Effector memory CD8-positive, alpha-beta T cell (primary cell): ENCODE data around the gene PTGDS.
A peak's percentile ranks its signal among the peaks of the same experiment; 100 is the strongest.

Source experiments
- ATAC-seq: fragments of 150-1000 bp; cut with Tn5 transposase; replicated peaks from 2 replicates; pipeline ENCODE4 v1.10.0; 2021; ENCODE audit warnings: mild to moderate bottlenecking, moderate library complexity
- DNase-seq, 3 experiments: peaks; one replicate each; pipeline ENCODE4 v3.0.0; 2021
- H3K27ac Mint-ChIP-seq, 2 donors: one replicate each; pipeline ENCODE4 v1.8.0; 2022; ENCODE audit warnings: mild to moderate bottlenecking in 2 of 2, mixed read lengths in 2 of 2, moderate library complexity in 2 of 2
- H3K27me3 Mint-ChIP-seq, 2 donors: one replicate each; pipeline ENCODE4 v1.8.0; 2022; ENCODE audit warnings: mixed read lengths in 2 of 2
- H3K36me3 Mint-ChIP-seq: one replicate; pipeline ENCODE4 v1.8.0; 2022; ENCODE audit warnings: mild to moderate bottlenecking, moderate library complexity, mixed read lengths; ENCODE audit not compliant: insufficient read depth
- H3K4me1 Mint-ChIP-seq, 2 donors: one replicate each; pipeline ENCODE4 v1.8.0; 2022; ENCODE audit warnings: low read depth in 2 of 2, mixed read lengths in 2 of 2
- H3K4me3 Mint-ChIP-seq, 2 donors: one replicate each; pipeline ENCODE4 v1.8.0; 2022; ENCODE audit warnings: mild to moderate bottlenecking in 2 of 2, mixed read lengths in 2 of 2, moderate library complexity in 2 of 2
- H3K9me3 Mint-ChIP-seq, 2 donors: one replicate each; pipeline ENCODE4 v1.8.0; 2022; ENCODE audit warnings: mixed read lengths in 2 of 2

Gene PTGDS

DNA sequence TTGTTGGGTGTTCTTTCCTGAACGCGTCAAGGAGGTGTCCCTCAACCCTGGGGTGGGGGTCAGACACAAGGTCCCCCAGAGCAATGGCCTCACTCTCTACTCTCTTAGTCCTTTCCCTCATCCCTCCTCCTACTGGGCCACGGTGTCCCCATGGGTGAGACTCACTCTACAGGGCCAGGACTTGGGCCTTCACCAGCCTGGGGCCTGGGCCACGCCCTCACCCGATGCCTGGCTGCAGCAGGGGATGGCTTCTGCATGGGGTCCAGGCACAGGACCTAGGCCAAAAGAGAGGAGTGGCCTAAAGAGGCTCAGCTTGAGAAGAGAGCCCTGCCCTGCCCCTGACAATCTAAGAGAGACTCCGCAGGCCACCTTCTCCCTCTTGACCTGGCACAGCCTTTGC is 19.4 kb upstream of the PTGDS start:
- H3K36me3 Mint-ChIP-seq = peaks cover 5% of the 10 kb centered on the region
- H3K9me3 Mint-ChIP-seq = peaks cover 4 to 8% of the 10 kb centered on the region in 2 donors
- H3K27me3 Mint-ChIP-seq = no peaks in the 10 kb centered on the region
- peaks cover 44 to 52% of the 10 kb centered on the region in 2 donors for H3K4me1 Mint-ChIP-seq
- peak overlapping the region in 1 of 2 donors; percentile 79 for H3K4me3 Mint-ChIP-seq
- DNase-seq (no peak), ATAC-seq (no peak)
- H3K27ac Mint-ChIP-seq = peak overlapping the region in 1 of 2 donors; percentile 93

- H3K27ac Mint-ChIP-seq = peak overlapping the region; percentile 81 to 93
- peak overlapping the region in 1 of 2 donors; percentile 79 for H3K4me3 Mint-ChIP-seq
- H3K4me1 Mint-ChIP-seq = peaks cover 49 to 58% of the 10 kb centered on the region in 2 donors
Observed at GRCh38 chr9:136958473-136958872, 18.8 kb upstream of the PTGDS start.

GRCh38 chr9:136958898-136959850 is 18.1 kb upstream of the PTGDS start:
- peaks cover 4 to 8% of the 10 kb centered on the region in 2 donors for H3K9me3 Mint-ChIP-seq
- H3K27me3 Mint-ChIP-seq = no peaks in the 10 kb centered on the region
- H3K4me1 Mint-ChIP-seq = peaks cover 49 to 60% of the 10 kb centered on the region in 2 donors
- ATAC-seq (no peak), DNase-seq (no peak)
- H3K4me3 Mint-ChIP-seq = peak overlapping the region; percentile 75 to 79
- peaks cover 5% of the 10 kb centered on the region for H3K36me3 Mint-ChIP-seq
- peak overlapping the region; percentile 81 to 93 for H3K27ac Mint-ChIP-seq

More at GRCh38 chr9:136958473-136958872, 18.8 kb upstream of the PTGDS start:
- Mint-ChIP-seq H3K27me3 (no peaks in the 10 kb centered on the region), H3K9me3 (peaks cover 4 to 8% of the 10 kb centered on the region in 2 donors), H3K36me3 (peaks cover 5% of the 10 kb centered on the region)
- DNase-seq (no peak), ATAC-seq (no peak)

- peak overlapping the region; percentile 75 to 79 for H3K4me3 Mint-ChIP-seq
- H3K36me3 Mint-ChIP-seq = peaks cover 6% of the 10 kb centered on the region
- H3K27ac Mint-ChIP-seq = peak overlapping the region; percentile 81 to 93
- no peaks in the 10 kb centered on the region for H3K27me3 Mint-ChIP-seq
- H3K4me1 Mint-ChIP-seq = peaks cover 45 to 61% of the 10 kb centered on the region in 2 donors
- peak; percentile 91 for ATAC-seq
- peaks cover 4 to 8% of the 10 kb centered on the region in 2 donors for H3K9me3 Mint-ChIP-seq
- DNase-seq = peak; percentile 56 to 60 (median 58)
Observed at GRCh38 chr9:136960212-136960937, 16.9 kb upstream of the PTGDS start.

- Mint-ChIP-seq H3K36me3 (peaks cover 11% of the 10 kb centered on the region), H3K9me3 (peaks cover 4 to 8% of the 10 kb centered on the region in 2 donors), H3K27ac (peak overlapping the region; percentile 81 to 93), H3K4me3 (peak overlapping the region; percentile 75 to 79), H3K27me3 (no peaks in the 10 kb centered on the region), H3K4me1 (peaks cover 50 to 65% of the 10 kb centered on the region in 2 donors)
- ATAC-seq (no peak), DNase-seq (no peak)
Observed at GRCh38 chr9:136960938-136961275, 16.4 kb upstream of the PTGDS start.

- no peak for DNase-seq
- no peak for ATAC-seq
- peaks cover 15% of the 10 kb centered on the region for H3K36me3 Mint-ChIP-seq
- H3K27me3 Mint-ChIP-seq = no peaks in the 10 kb centered on the region
- peaks cover 4 to 6% of the 10 kb centered on the region in 2 donors for H3K9me3 Mint-ChIP-seq
- H3K27ac Mint-ChIP-seq = peak overlapping the region; percentile 81 to 93
- peaks cover 51 to 67% of the 10 kb centered on the region in 2 donors for H3K4me1 Mint-ChIP-seq
- peak overlapping the region; percentile 75 to 79 for H3K4me3 Mint-ChIP-seq
Observed at GRCh38 chr9:136961279-136962065, 15.8 kb upstream of the PTGDS start.

DNA sequence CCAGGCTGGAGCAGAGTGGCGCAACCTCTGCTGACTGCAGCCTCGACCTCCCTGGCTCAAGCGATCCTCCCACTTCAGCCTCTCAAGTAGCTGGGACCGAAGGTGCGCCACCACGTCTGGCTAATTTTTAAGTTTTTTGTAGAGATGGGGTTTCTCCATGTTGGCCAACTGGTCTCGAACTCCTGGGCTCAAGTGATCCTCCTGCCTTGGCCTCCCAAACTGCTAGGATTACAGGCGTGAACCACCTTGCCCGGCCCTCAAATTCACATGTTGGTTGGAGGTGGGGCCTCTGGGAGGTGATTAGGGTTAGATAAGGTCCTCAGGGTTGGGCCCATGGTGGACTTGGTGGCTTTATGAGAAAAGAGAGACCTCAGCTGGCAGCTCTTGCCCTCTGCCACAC is 15.1 kb upstream of the PTGDS start:
- peak overlapping the region in 1 of 2 donors; percentile 82 for H3K27ac Mint-ChIP-seq
- no peaks in the 10 kb centered on the region for H3K27me3 Mint-ChIP-seq
- no peaks in the 10 kb centered on the region for H3K9me3 Mint-ChIP-seq
- DNase-seq (no peak), ATAC-seq (no peak)
- peak overlapping the region; percentile 10 to 56 for H3K4me3 Mint-ChIP-seq
- peaks cover 19% of the 10 kb centered on the region for H3K36me3 Mint-ChIP-seq
- H3K4me1 Mint-ChIP-seq = peaks cover 49 to 64% of the 10 kb centered on the region in 2 donors

- H3K36me3 Mint-ChIP-seq = peaks cover 21% of the 10 kb centered on the region
- peaks cover 48 to 63% of the 10 kb centered on the region in 2 donors for H3K4me1 Mint-ChIP-seq
- H3K4me3 Mint-ChIP-seq = peak overlapping the region; percentile 25 to 56
- peak overlapping the region; percentile 69 to 82 for H3K27ac Mint-ChIP-seq
- H3K9me3 Mint-ChIP-seq = no peaks in the 10 kb centered on the region
- no peaks in the 10 kb centered on the region for H3K27me3 Mint-ChIP-seq
- ATAC-seq = no peak
- no peak for DNase-seq
Observed at GRCh38 chr9:136962701-136963248, 14.5 kb upstream of the PTGDS start.

DNA sequence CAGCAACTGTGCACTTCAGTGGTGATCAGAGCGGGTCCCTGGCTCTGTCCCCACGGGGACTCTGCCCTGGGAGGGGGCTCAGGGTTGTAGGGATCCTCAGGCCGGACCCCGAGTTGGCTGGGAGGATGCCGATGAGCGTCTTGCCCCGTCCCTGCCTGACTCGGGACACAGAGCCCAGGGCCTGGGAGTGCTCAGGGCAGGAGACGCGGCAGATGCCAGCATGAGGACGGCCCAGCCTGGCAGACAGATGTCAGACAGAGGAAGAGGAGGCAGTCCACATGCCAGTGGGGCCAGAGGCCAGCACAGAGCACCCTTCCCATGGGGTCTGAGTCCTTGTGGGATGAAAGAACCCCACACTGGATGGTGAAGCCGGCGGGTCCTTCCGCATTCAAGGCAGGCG is 14.0 kb upstream of the PTGDS start:
- ATAC-seq (no peak), DNase-seq (no peak)
- peak overlapping the region; percentile 25 to 56 for H3K4me3 Mint-ChIP-seq
- no peaks in the 10 kb centered on the region for H3K9me3 Mint-ChIP-seq
- H3K4me1 Mint-ChIP-seq = peaks cover 48 to 58% of the 10 kb centered on the region in 2 donors
- peaks cover 21% of the 10 kb centered on the region for H3K36me3 Mint-ChIP-seq
- no peaks in the 10 kb centered on the region for H3K27me3 Mint-ChIP-seq
- peak overlapping the region; percentile 69 to 82 for H3K27ac Mint-ChIP-seq

- Mint-ChIP-seq H3K27ac (peak overlapping the region; percentile 69 to 82), H3K36me3 (peaks cover 21% of the 10 kb centered on the region), H3K4me1 (peaks cover 48 to 55% of the 10 kb centered on the region in 2 donors), H3K27me3 (no peaks in the 10 kb centered on the region), H3K9me3 (no peaks in the 10 kb centered on the region), H3K4me3 (peak overlapping the region in 1 of 2 donors; percentile 56)
- ATAC-seq (no peak), DNase-seq (no peak)
Observed at GRCh38 chr9:136963751-136964150, 13.6 kb upstream of the PTGDS start.

GRCh38 chr9:136964171-136964689 is 13.1 kb upstream of the PTGDS start:
- Mint-ChIP-seq H3K36me3 (peaks cover 21% of the 10 kb centered on the region), H3K9me3 (no peaks in the 10 kb centered on the region), H3K27me3 (no peaks in the 10 kb centered on the region), H3K4me3 (peak overlapping the region; percentile 45 to 65), H3K27ac (peak overlapping the region; percentile 35 to 78), H3K4me1 (peaks cover 45 to 50% of the 10 kb centered on the region in 2 donors)
- ATAC-seq (no peak), DNase-seq (no peak)

- H3K27ac Mint-ChIP-seq = peak overlapping the region; percentile 35 to 94
- H3K36me3 Mint-ChIP-seq = peaks cover 21% of the 10 kb centered on the region
Observed at GRCh38 chr9:136964833-136965422, 12.4 kb upstream of the PTGDS start.

More at GRCh38 chr9:136964833-136965422, 12.4 kb upstream of the PTGDS start:
- Mint-ChIP-seq H3K4me3 (peak overlapping the region; percentile 84 to 85), H3K9me3 (no peaks in the 10 kb centered on the region), H3K4me1 (peaks cover 43 to 50% of the 10 kb centered on the region in 2 donors), H3K27me3 (no peaks in the 10 kb centered on the region)
- DNase-seq (no peak), ATAC-seq (no peak)
